DOHH2 (cell line): ENCODE data around the gene ATF7IP2.
"Not testable (repeated sequence)": the region's sequence is repeated elsewhere in the genome, so short reads cannot be mapped to it uniquely, and the experiment has no call there.

Experiments used
- H3F3A ChIP-seq: fragments of 200-600 bp; sonication (generic), shearing (Covaris generic); 2 replicates; pipeline ENCODE4 v1.6.0; 2016; ENCODE audit warnings: antibody characterized with exemption, mild to moderate bottlenecking; ENCODE audit not compliant: control insufficient read depth, insufficient read depth
- H3K27ac ChIP-seq: fragments of 200-600 bp; sonication (generic); 2 replicates; pipeline ENCODE4 v1.5.1; 2014; ENCODE audit warnings: low read depth, mild to moderate bottlenecking, low read length, moderate library complexity
- H3K27me3 ChIP-seq: fragments of 200-600 bp; sonication (generic); 2 replicates; pipeline ENCODE4 v1.6.1; 2014; ENCODE audit warnings: mild to moderate bottlenecking, low read length, mixed read lengths; ENCODE audit not compliant: control insufficient read depth
- H3K36me3 ChIP-seq: fragments of 200-600 bp; sonication (generic); 2 replicates; pipeline ENCODE4 v1.6.1; 2014; ENCODE audit warnings: mild to moderate bottlenecking, low read length, moderate library complexity, mixed read lengths; ENCODE audit not compliant: control insufficient read depth
- H3K4me1 ChIP-seq: fragments of 200-600 bp; sonication (generic); 2 replicates; pipeline ENCODE4 v1.6.1; 2014; ENCODE audit warnings: mild to moderate bottlenecking, low read length, mixed read lengths; ENCODE audit not compliant: control insufficient read depth
- H3K4me2 ChIP-seq: fragments of 200-600 bp; sonication (generic); 2 replicates; pipeline ENCODE4 v1.6.0; 2014; ENCODE audit warnings: mild to moderate bottlenecking, low read length, moderate library complexity
- H3K4me3 ChIP-seq: fragments of 200-600 bp; sonication (generic); 2 replicates; pipeline ENCODE4 v1.5.1; 2014; ENCODE audit warnings: mild to moderate bottlenecking, low read length, mixed read lengths
- H3K79me2 ChIP-seq: fragments of 200-600 bp; sonication (generic); 2 replicates; pipeline ENCODE4 v1.6.1; 2014; ENCODE audit warnings: mild to moderate bottlenecking, low read length, mixed read lengths; ENCODE audit not compliant: control insufficient read depth
- H3K9me2 ChIP-seq: fragments of 200-600 bp; sonication (generic); replicated peaks from 2 replicates; pipeline ENCODE4 v1.6.1; 2014; ENCODE audit warnings: mild to moderate bottlenecking, low read length, mixed read lengths; ENCODE audit not compliant: control insufficient read depth
- H3K9me3 ChIP-seq: fragments of 200-600 bp; sonication (generic); 2 replicates; pipeline ENCODE4 v1.6.1; 2014; ENCODE audit warnings: antibody characterized with exemption, low read length, mixed read lengths; ENCODE audit not compliant: control insufficient read depth, insufficient read depth
- H4K20me1 ChIP-seq: fragments of 200-600 bp; sonication (generic); 2 replicates; pipeline ENCODE4 v1.6.0; 2014; ENCODE audit warnings: low read depth, mild to moderate bottlenecking, antibody characterized with exemption, low read length, moderate library complexity; ENCODE audit not compliant: control insufficient read depth, insufficient read depth
- EZH2phosphoT487 ChIP-seq: fragments of 200-600 bp; sonication (generic); IDR thresholded peaks from 2 replicates; pipeline ENCODE4 v1.6.1; 2017; ENCODE audit warnings: borderline replicate concordance, mild to moderate bottlenecking, antibody characterized with exemption, low read length, moderate library complexity, mixed read lengths
- TF ChIP-seq, protein P1 (sequence below): fragments of 200-600 bp; sonication (generic); IDR thresholded peaks from one replicate; pipeline ENCODE4 v1.5.1; 2014; ENCODE audit warnings: antibody characterized with exemption, mild to moderate bottlenecking, low read depth, low read length; ENCODE audit not compliant: poor library complexity, severe bottlenecking

Gene ATF7IP2

DNA sequence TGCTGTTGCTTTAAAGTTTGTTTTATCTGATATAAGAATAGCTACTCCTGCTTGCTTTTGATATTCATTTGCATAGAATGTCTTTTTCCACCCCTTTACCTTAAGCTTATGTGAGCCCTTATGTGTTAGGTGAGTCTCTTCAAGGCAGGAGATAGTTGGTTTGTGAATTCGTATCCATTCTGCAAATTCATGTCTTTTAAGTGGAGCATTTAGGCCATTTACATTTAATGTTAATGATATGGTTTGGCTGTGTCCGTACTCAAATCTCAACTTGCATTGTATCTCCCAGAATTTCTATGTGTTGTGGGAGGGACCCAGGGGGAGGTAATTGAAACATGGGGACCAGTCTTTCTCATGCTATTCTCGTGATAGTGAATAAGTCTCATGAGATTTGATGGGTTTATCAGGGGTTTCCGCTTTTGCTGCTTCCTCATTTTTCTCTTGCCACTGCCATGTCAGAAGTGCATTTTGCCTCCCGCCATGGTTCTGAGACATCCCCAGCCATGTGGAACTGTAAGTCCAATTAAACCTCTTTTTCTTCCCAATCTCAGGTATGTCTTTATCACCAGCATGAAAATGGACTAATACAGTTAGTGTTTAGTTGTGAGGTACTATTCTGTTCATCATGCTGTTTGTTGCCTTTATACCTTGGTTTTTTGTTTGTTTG lies 27.2 kb downstream of the ATF7IP2 start:
- no peaks in the 10 kb centered on the region for H3F3A ChIP-seq
- H3K4me2 ChIP-seq, result no peak overlapping the region
- H4K20me1 ChIP-seq, result no peaks in the 10 kb centered on the region
- no peak overlapping the region for H3K4me3 ChIP-seq
- H3K27me3 ChIP-seq, result no peaks in the 10 kb centered on the region
- peaks cover 49% of the 10 kb centered on the region for H3K36me3 ChIP-seq
- H3K9me3 ChIP-seq, result peaks cover 60% of the 10 kb centered on the region
- H3K27ac ChIP-seq, result no peak overlapping the region
- no peaks in the 10 kb centered on the region for H3K9me2 ChIP-seq
- peaks cover 47% of the 10 kb centered on the region for H3K79me2 ChIP-seq
- no peak for TF ChIP-seq EZH2phosphoT487
- TF ChIP-seq, protein P1, sequence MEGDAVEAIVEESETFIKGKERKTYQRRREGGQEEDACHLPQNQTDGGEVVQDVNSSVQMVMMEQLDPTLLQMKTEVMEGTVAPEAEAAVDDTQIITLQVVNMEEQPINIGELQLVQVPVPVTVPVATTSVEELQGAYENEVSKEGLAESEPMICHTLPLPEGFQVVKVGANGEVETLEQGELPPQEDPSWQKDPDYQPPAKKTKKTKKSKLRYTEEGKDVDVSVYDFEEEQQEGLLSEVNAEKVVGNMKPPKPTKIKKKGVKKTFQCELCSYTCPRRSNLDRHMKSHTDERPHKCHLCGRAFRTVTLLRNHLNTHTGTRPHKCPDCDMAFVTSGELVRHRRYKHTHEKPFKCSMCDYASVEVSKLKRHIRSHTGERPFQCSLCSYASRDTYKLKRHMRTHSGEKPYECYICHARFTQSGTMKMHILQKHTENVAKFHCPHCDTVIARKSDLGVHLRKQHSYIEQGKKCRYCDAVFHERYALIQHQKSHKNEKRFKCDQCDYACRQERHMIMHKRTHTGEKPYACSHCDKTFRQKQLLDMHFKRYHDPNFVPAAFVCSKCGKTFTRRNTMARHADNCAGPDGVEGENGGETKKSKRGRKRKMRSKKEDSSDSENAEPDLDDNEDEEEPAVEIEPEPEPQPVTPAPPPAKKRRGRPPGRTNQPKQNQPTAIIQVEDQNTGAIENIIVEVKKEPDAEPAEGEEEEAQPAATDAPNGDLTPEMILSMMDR, result no peak
- no peaks in the 10 kb centered on the region for H3K4me1 ChIP-seq

DNA sequence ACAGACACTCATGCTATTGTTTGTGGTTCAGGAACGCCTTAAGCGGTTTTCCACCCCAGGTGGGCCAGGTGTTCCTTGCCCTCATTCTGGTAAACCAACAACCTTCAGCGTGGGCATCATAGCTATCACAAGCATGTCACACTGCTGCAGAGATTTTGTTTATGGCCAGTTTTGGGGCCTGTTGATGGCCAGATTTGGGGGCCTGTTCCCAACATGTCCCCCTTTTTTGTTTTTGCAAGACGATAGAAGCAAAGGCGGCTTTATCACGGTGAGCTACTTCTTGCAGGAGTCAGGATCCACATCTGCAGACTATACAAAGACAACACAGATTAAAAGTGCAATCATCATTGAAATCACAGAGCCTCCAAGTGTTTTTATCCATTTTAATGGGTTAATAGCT lies 32.3 kb downstream of the ATF7IP2 start:
- H3K9me2 ChIP-seq, H3K4me2 ChIP-seq, H3K27me3 ChIP-seq, H3K27ac ChIP-seq, H3K79me2 ChIP-seq, H4K20me1 ChIP-seq, H3F3A ChIP-seq, H3K4me3 ChIP-seq, H3K4me1 ChIP-seq: not testable (repeated sequence)
- H3K36me3 ChIP-seq, result peaks cover 47% of the 10 kb centered on the region
- H3K9me3 ChIP-seq, result peaks cover 42% of the 10 kb centered on the region

DNA sequence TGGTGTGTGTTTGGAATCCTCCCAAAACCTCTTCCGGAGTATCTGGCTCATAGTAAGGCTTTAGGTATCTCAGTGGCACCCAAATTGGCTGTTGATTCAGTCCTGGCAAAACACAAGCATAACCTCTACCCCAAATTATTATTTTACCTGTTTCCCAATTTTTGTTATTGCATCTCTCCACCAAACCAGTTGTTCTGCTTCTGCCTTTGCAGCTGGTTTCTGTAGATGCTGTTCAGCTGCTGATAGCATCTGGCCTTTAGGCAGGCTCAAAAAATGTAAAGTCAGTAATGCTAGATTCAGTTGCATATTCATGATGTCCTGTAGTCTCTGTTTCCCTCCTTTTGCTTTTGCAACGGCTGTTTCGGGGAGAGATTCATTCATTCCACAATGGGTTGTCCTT lies 33.8 kb downstream of the ATF7IP2 start:
- Histone ChIP-seq H3F3A (no peaks in the 10 kb centered on the region), H3K9me2 (no peaks in the 10 kb centered on the region), H3K4me3 (no peak overlapping the region), H3K4me1 (no peaks in the 10 kb centered on the region), H3K9me3 (peaks cover 33% of the 10 kb centered on the region), H3K4me2 (no peak overlapping the region), H3K79me2 (no peaks in the 10 kb centered on the region; the same call in 1 of the 2 replicates), H3K27ac (no peak overlapping the region), H3K27me3 (no peaks in the 10 kb centered on the region), H3K36me3 (peaks cover 39% of the 10 kb centered on the region), H4K20me1 (no peaks in the 10 kb centered on the region)
- no peak for TF ChIP-seq EZH2phosphoT487
- TF ChIP-seq, protein P1, result no peak

DNA sequence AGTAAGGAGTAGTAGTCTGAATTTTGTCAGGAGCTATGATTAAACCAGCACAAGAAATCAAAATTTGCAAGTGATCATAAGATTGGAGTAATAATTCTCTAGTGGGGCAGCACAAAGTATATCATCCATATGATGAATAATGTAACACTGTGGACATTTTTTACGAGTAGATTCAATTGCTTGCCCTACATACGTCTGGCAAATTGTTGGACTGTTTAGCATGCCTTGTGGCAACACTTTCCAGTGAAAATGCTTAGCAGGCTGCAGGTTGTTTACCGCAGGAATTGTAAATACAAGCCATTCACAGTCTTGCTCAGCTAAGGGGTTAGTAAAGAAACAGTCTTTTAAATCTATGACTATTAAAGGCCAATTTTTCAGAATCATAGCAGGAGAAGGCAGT lies 35.7 kb downstream of the ATF7IP2 start:
- H3K4me3 ChIP-seq, result no peak overlapping the region
- no peaks in the 10 kb centered on the region for H3F3A ChIP-seq
- peaks cover 22% of the 10 kb centered on the region for H3K36me3 ChIP-seq
- no peaks in the 10 kb centered on the region for H3K9me2 ChIP-seq
- peaks cover 17% of the 10 kb centered on the region for H3K9me3 ChIP-seq
- no peaks in the 10 kb centered on the region for H3K27me3 ChIP-seq
- no peaks in the 10 kb centered on the region for H3K79me2 ChIP-seq
- H3K4me2 ChIP-seq, result no peak overlapping the region
- no peaks in the 10 kb centered on the region for H4K20me1 ChIP-seq
- no peak overlapping the region for H3K27ac ChIP-seq
- no peaks in the 10 kb centered on the region for H3K4me1 ChIP-seq
- TF ChIP-seq, protein P1, result no peak
